ENCODE data around the gene SLC48A1. TPM values are rescaled to one million over a fixed set of nuclear protein-coding genes. Genes with fewer than 3 reads are reported as not detected.

SLC48A1 gene
- total RNA-seq, 2 experiments from 2014 or later, result 4.5 to 5.8 TPM

DNA sequence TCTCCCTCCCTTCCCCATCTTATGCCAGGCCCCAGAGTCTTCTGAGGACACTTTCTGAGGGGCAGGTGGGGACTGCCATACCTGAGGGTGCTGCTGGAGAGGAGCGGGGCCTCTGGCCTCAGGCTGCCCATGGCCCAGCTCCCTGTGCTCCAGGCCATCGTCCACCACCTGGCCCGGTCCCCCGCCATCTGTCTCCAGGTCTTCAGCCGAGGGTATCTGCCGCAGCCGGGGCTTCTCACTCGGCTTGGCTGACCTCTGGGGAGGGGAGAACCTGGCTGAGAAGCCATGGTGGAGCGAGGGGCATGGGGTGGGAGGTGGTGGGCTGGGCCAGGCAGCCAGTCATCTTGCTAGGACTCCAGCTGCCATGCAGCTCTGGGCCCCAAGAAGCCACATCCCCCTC is 21.6 kb downstream of the SLC48A1 start:
- POLR2A ChIA-PET, result no interaction called here

DNA sequence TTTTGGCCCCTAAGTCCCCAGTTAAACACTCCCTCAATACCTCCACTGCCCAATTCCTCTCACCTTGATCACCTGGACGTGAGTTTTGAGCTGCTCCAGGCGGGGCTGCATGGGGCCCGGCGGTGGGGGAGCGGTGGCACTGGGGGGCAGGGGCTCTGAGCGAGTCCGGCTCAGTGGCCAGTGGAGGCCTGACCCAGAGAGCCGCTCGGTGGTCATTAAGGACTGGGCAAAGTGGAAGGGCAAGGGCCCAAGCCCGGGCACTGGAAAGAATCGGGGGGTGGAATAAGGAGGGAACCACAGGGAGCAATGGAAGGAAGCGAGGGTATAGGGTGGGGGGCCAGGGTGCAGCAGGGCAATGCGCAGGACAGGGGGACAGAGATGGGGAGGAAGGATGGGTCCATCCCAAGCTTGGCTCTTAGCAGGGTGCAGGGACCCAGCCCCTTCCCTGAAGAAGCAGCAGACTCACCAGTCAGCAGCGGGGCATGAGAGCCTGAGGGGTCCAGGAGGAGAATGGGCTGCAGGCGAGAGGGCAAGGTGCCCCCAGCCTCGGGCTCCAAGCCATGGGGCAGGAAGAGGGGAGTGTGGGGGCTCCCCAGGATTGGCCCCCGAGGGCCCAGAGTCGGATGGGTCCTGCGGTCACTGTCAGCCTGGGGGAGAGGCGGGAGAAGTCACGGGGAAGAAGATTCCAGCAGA is 22.2 kb downstream of the SLC48A1 start:
- no peak overlapping the region for H3K4me3 Mint-ChIP-seq
- no peak overlapping the region for H3K27ac Mint-ChIP-seq
- CTCF ChIA-PET, result interaction anchor here (1.0 kb wide), 1 partner anchor 43 kb away, joined by 3 read pairs; no protein-coding TSS in a partner anchor

More for the DNA sequence above, 21.6 kb downstream of the SLC48A1 start:
- H3K4me3 ChIP-seq (ENCODE audit: low read length), result no peak overlapping the region
- ATAC-seq (ENCODE audit: poor library complexity) (no peak), DNase-seq (no peak)
- intact Hi-C loops (cut with DNase I, micrococcal nuclease), result no loop called here
- peaks cover 20% of the 10 kb centered on the region for H3K4me1 ChIP-seq (ENCODE audit: insufficient read depth, low read length)
- no peaks in the 10 kb centered on the region for H3K9me3 ChIP-seq (ENCODE audit: control insufficient read depth in 1 of 2, insufficient read depth in 1 of 2, low read length in 2 of 2)
- no peaks in the 10 kb centered on the region for H3K27me3 ChIP-seq (ENCODE audit: control insufficient read depth in 1 of 2, insufficient read depth in 2 of 2, low read length in 2 of 2)
- TF ChIP-seq, protein P1, sequence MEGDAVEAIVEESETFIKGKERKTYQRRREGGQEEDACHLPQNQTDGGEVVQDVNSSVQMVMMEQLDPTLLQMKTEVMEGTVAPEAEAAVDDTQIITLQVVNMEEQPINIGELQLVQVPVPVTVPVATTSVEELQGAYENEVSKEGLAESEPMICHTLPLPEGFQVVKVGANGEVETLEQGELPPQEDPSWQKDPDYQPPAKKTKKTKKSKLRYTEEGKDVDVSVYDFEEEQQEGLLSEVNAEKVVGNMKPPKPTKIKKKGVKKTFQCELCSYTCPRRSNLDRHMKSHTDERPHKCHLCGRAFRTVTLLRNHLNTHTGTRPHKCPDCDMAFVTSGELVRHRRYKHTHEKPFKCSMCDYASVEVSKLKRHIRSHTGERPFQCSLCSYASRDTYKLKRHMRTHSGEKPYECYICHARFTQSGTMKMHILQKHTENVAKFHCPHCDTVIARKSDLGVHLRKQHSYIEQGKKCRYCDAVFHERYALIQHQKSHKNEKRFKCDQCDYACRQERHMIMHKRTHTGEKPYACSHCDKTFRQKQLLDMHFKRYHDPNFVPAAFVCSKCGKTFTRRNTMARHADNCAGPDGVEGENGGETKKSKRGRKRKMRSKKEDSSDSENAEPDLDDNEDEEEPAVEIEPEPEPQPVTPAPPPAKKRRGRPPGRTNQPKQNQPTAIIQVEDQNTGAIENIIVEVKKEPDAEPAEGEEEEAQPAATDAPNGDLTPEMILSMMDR (IDR thresholded peaks at IDR 0.05), result no peak
- Mint-ChIP-seq H3K4me3 (no peak overlapping the region), H3K4me1 (ENCODE audit: low read depth) (peaks cover 11% of the 10 kb centered on the region), H3K27me3 (no peaks in the 10 kb centered on the region), H3K9me3 (no peaks in the 10 kb centered on the region), H3K36me3 (ENCODE audit: low read depth) (peaks cover 73% of the 10 kb centered on the region), H3K27ac (peak overlapping the region; percentile 7)
- H3K36me3 ChIP-seq (ENCODE audit: insufficient read depth, low read length), result peaks cover 97% of the 10 kb centered on the region
- no peak overlapping the region for H3K27ac ChIP-seq (ENCODE audit: low read depth in 1 of 2, low read length in 2 of 2)
- CTCF ChIA-PET, result interaction anchor here (1.0 kb wide), 1 partner anchor 43 kb away, joined by 3 read pairs; no protein-coding TSS in a partner anchor

DNA sequence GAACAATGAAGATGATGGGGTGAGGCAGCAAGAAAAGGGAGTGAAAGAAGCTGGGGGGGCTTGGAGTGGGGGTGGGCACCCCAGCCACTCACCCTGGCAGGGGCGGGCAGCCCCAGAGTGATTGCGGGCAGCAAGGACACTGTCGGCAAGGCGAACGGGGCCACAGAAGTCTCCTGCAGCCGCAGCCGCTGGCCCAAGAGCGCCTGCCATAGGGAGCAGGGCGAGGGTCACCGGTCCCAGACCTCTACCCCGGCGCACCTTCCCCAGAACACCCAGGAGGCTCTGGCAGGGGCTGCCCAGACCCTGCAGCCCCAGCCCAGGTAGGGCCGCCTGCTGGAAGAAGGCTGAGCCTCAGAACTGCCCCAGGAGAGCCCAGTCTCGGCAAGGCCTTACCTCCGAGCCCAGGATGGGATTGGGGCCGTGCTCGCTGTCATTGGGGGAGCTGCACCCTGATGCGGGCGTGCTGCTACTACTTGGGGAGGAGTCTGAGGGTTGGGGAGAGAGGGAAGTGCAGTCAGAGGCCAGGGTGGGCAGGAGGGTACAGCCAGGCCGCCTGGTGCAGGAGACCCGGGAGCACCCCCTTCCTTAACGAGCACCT is 22.9 kb downstream of the SLC48A1 start:
- no peaks in the 10 kb centered on the region for H3K27me3 ChIP-seq (ENCODE audit: control insufficient read depth in 1 of 2, insufficient read depth in 2 of 2, low read length in 2 of 2)
- DNase-seq (no peak), ATAC-seq (ENCODE audit: poor library complexity) (no peak)
- no peaks in the 10 kb centered on the region for H3K9me3 Mint-ChIP-seq
- no peaks in the 10 kb centered on the region for H3K27me3 Mint-ChIP-seq
- peak overlapping the region in 1 of 2 donors; percentile 2 for H3K27ac ChIP-seq (ENCODE audit: low read depth in 1 of 2, low read length in 2 of 2)
- TF ChIP-seq, protein P1 (IDR thresholded peaks at IDR 0.05), result no peak
- H3K9me3 ChIP-seq (ENCODE audit: control insufficient read depth in 1 of 2, insufficient read depth in 1 of 2, low read length in 2 of 2), result no peaks in the 10 kb centered on the region
- POLR2A ChIA-PET, result interaction anchor here (2.4 kb wide), 1 partner anchor 42 kb away, joined by 6 read pairs; no protein-coding TSS in a partner anchor
- peaks cover 74% of the 10 kb centered on the region for H3K36me3 Mint-ChIP-seq (ENCODE audit: low read depth)
- CTCF ChIA-PET, result interaction anchor here (7.3 kb wide), 1 partner anchor 42 kb away, joined by 65 read pairs; no protein-coding TSS in a partner anchor
- H3K27ac Mint-ChIP-seq, result no peak overlapping the region
- H3K4me1 Mint-ChIP-seq (ENCODE audit: low read depth), result peaks cover 18% of the 10 kb centered on the region
- H3K4me3 Mint-ChIP-seq, result no peak overlapping the region
- H3K4me3 ChIP-seq (ENCODE audit: low read length), result no peak overlapping the region
- intact Hi-C loops (cut with DNase I, micrococcal nuclease), result no loop called here
- peaks cover 32% of the 10 kb centered on the region for H3K4me1 ChIP-seq (ENCODE audit: insufficient read depth, low read length)
- peaks cover 97% of the 10 kb centered on the region for H3K36me3 ChIP-seq (ENCODE audit: insufficient read depth, low read length)

More for the DNA sequence above, 22.2 kb downstream of the SLC48A1 start:
- intact Hi-C loops (cut with DNase I, micrococcal nuclease), result no loop called here
- Histone ChIP-seq H3K27me3 (ENCODE audit: control insufficient read depth in 1 of 2, insufficient read depth in 2 of 2, low read length in 2 of 2) (no peaks in the 10 kb centered on the region), H3K4me3 (ENCODE audit: low read length) (no peak overlapping the region), H3K4me1 (ENCODE audit: insufficient read depth, low read length) (peaks cover 26% of the 10 kb centered on the region), H3K9me3 (ENCODE audit: control insufficient read depth in 1 of 2, insufficient read depth in 1 of 2, low read length in 2 of 2) (no peaks in the 10 kb centered on the region), H3K36me3 (ENCODE audit: insufficient read depth, low read length) (peaks cover 97% of the 10 kb centered on the region), H3K27ac (ENCODE audit: low read depth in 1 of 2, low read length in 2 of 2) (peak overlapping the region in 1 of 2 donors; percentile 2)
- Mint-ChIP-seq H3K9me3 (no peaks in the 10 kb centered on the region), H3K36me3 (ENCODE audit: low read depth) (peaks cover 74% of the 10 kb centered on the region), H3K27me3 (no peaks in the 10 kb centered on the region), H3K4me1 (ENCODE audit: low read depth) (peaks cover 13% of the 10 kb centered on the region)
- POLR2A ChIA-PET, result no interaction called here
- TF ChIP-seq, protein P1 (IDR thresholded peaks at IDR 0.05), result no peak
- no peak for ATAC-seq (ENCODE audit: poor library complexity)
- DNase-seq, result no peak
